Right ventricle myocardium inferior (tissue), 1 donor: Measurements from ENCODE around the gene ZFAND5. TPM values are rescaled to one million over a fixed set of nuclear protein-coding genes. Genes with fewer than 3 reads are reported as not detected.

Experiments used
- ATAC-seq: fragments of 200-7000 bp; cut with Tn5 transposase; one replicate; pipeline ENCODE4 v1.9.1; 2020; ENCODE audit warnings: mild to moderate bottlenecking, moderate library complexity
- DNase-seq: peaks from one replicate; pipeline ENCODE4 v3.0.0; 2021; ENCODE audit errors: missing footprints
- intact Hi-C: fragments of 100-400 bp; cut with DNase I; formaldehyde crosslinking; loops from one replicate; pipeline ENCODE4 v1.11.0; 2022
- total RNA-seq: library from RNA; stranded (reverse); fragmentation: NEBNext Ultra II Directional; extraction: Animal tissue kit (Norgen Biotek cat#: 25700); gene quantifications from one replicate; pipeline ENCODE4 v1.2.1, GENCODE V29; 2021
- donor health status: DM: no; HTN: yes; CAD: no; lungs with severe emphysema.

Gene ZFAND5
- total RNA-seq, 1 donor from 2014 or later = 174 TPM

- ATAC-seq (no peak), DNase-seq (no peak)
These were observed 30.2 kb downstream of the ZFAND5 start for GRCh38 chr9:72334658-72335337.

GRCh38 chr9:72333709-72334108 lies 31.3 kb downstream of the ZFAND5 start:
- ATAC-seq (no peak), DNase-seq (no peak)
- intact Hi-C loops = no loop called here

More at GRCh38 chr9:72334658-72335337, 30.2 kb downstream of the ZFAND5 start:
- intact Hi-C loops = no loop called here

GRCh38 chr9:72333197-72333596 lies 31.8 kb downstream of the ZFAND5 start:
- ATAC-seq = no peak
- intact Hi-C loops = no loop called here

GRCh38 chr9:72332351-72332750 lies 32.7 kb downstream of the ZFAND5 start:
- intact Hi-C loops = no loop called here
- ATAC-seq (no peak), DNase-seq (no peak)

More at GRCh38 chr9:72333197-72333596, 31.8 kb downstream of the ZFAND5 start:
- no peak for DNase-seq

- DNase-seq (no peak), ATAC-seq (no peak)
- intact Hi-C loops = no loop called here
These were observed 37.4 kb downstream of the ZFAND5 start for GRCh38 chr9:72327631-72328030.

- intact Hi-C loops = no loop called here
- DNase-seq (no peak), ATAC-seq (no peak)
These were observed 38.4 kb downstream of the ZFAND5 start for GRCh38 chr9:72326641-72327040.

- no peak for ATAC-seq
- no peak for DNase-seq
- intact Hi-C loops = no loop called here
These were observed 40.0 kb downstream of the ZFAND5 start for GRCh38 chr9:72324974-72325373.

- DNase-seq = no peak
- no peak for ATAC-seq
- intact Hi-C loops = no loop called here
These were observed 42.3 kb downstream of the ZFAND5 start for GRCh38 chr9:72322678-72323077.

- DNase-seq (no peak), ATAC-seq (no peak)
- intact Hi-C loops = no loop called here
These were observed 42.7 kb downstream of the ZFAND5 start for GRCh38 chr9:72322259-72322658.

- DNase-seq = no peak
- peak; percentile 78 for ATAC-seq
- intact Hi-C loops = no loop called here
These were observed 49.3 kb downstream of the ZFAND5 start for GRCh38 chr9:72315510-72316311.

GRCh38 chr9:72315089-72315509 lies 49.9 kb downstream of the ZFAND5 start:
- DNase-seq = no peak
- intact Hi-C loops = no loop called here
- ATAC-seq = peak; percentile 79

- ATAC-seq (no peak), DNase-seq (no peak)
- intact Hi-C loops = no loop called here
These were observed 51.5 kb downstream of the ZFAND5 start for GRCh38 chr9:72313507-72313906.

GRCh38 chr9:72312386-72312987 lies 52.5 kb downstream of the ZFAND5 start:
- DNase-seq (no peak), ATAC-seq (no peak)
- intact Hi-C loops = no loop called here

GRCh38 chr9:72309364-72310133 lies 55.5 kb downstream of the ZFAND5 start:
- DNase-seq = no peak
- no peak for ATAC-seq
- intact Hi-C loops = no loop called here

GRCh38 chr9:72306761-72307160 lies 58.2 kb downstream of the ZFAND5 start:
- intact Hi-C loops = no loop called here
- no peak for DNase-seq
- no peak for ATAC-seq

GRCh38 chr9:72305707-72306106 lies 59.3 kb downstream of the ZFAND5 start:
- ATAC-seq (no peak), DNase-seq (no peak)
- intact Hi-C loops = loop anchor here (2.0 kb wide), 1 partner anchor 59 kb away; the partner anchor contains the start of gene ZFAND5

- intact Hi-C loops = loop anchor here (2.0 kb wide), 1 partner anchor 60 kb away; the partner anchor contains the start of gene ZFAND5
- DNase-seq (peak; percentile 88), ATAC-seq (peak; percentile 100)
These were observed 59.9 kb downstream of the ZFAND5 start for GRCh38 chr9:72305102-72305546.

- intact Hi-C loops = loop anchor here (2.0 kb wide), 1 partner anchor 60 kb away; the partner anchor contains the start of gene ZFAND5
- DNase-seq = no peak
- no peak for ATAC-seq
These were observed 60.5 kb downstream of the ZFAND5 start for GRCh38 chr9:72304538-72304937.
